Hepatocyte (in vitro differentiated cells): Measurements from ENCODE around the gene FNDC3B. TPM values are rescaled to one million over a fixed set of nuclear protein-coding genes. Genes with fewer than 3 reads are reported as not detected.

ENCODE experiments used
- DNase-seq: peaks from one replicate; pipeline ENCODE4 v3.0.0-alpha.2; 2016; ENCODE audit warnings: low spot score
- H2AFZ ChIP-seq: fragments of 200-600 bp; sonication (generic); 2 replicates; pipeline ENCODE4 v1.6.0; 2016; ENCODE audit warnings: antibody characterized with exemption, mild to moderate bottlenecking
- H3K27ac ChIP-seq: fragments of 200-600 bp; sonication (generic); 2 replicates; pipeline ENCODE4 v1.5.1; 2016; ENCODE audit warnings: mild to moderate bottlenecking
- H3K27me3 ChIP-seq: fragments of 200-600 bp; sonication (generic); 2 replicates; pipeline ENCODE4 v1.6.1; 2016
- H3K36me3 ChIP-seq: fragments of 200-600 bp; sonication (generic); replicated peaks from 2 replicates; pipeline ENCODE4 v1.5.1; 2016; ENCODE audit warnings: low read depth; ENCODE audit not compliant: insufficient read depth
- H3K4me1 ChIP-seq: fragments of 200-600 bp; sonication (generic); 2 replicates; pipeline ENCODE4 v1.5.1; 2016; ENCODE audit warnings: mild to moderate bottlenecking, moderate library complexity; ENCODE audit not compliant: insufficient read depth
- H3K4me2 ChIP-seq: fragments of 200-600 bp; sonication (generic); 2 replicates; pipeline ENCODE4 v1.6.0; 2016
- H3K4me3 ChIP-seq: fragments of 200-600 bp; sonication (generic); 2 replicates; pipeline ENCODE4 v1.5.1; 2016; ENCODE audit warnings: mild to moderate bottlenecking
- H3K79me2 ChIP-seq: fragments of 200-600 bp; sonication (generic); 2 replicates; pipeline ENCODE4 v1.6.0; 2017; ENCODE audit warnings: mild to moderate bottlenecking
- H3K9me2 ChIP-seq: fragments of 200-600 bp; sonication (generic); replicated peaks from 2 replicates; pipeline ENCODE4 v1.6.0; 2017; ENCODE audit warnings: mild to moderate bottlenecking; ENCODE audit not compliant: insufficient read depth
- H3K9me3 ChIP-seq: fragments of 200-600 bp; sonication (generic); 2 replicates; pipeline ENCODE4 v1.5.1; 2016; ENCODE audit warnings: low read depth, mild to moderate bottlenecking
- H4K20me1 ChIP-seq: fragments of 200-600 bp; sonication (generic); 2 replicates; pipeline ENCODE4 v1.6.0; 2016; ENCODE audit warnings: mild to moderate bottlenecking; ENCODE audit not compliant: insufficient read depth, poor library complexity, severe bottlenecking
- EZH2 ChIP-seq: fragments of 200-600 bp; sonication (generic); IDR thresholded peaks from 2 replicates; pipeline ENCODE4 v1.6.1; 2016; ENCODE audit warnings: antibody characterized with exemption, mild to moderate bottlenecking, borderline replicate concordance
- EZH2phosphoT487 ChIP-seq: fragments of 200-600 bp; sonication (generic); IDR thresholded peaks from one replicate; pipeline ENCODE4 v1.6.1; 2018; ENCODE audit warnings: antibody characterized with exemption, mild to moderate bottlenecking, low read depth, moderate library complexity; ENCODE audit not compliant: unreplicated experiment, severe bottlenecking
- WGBS: methylation state at CpG from one replicate; pipeline ENCODE4 v1.1.6; 2016; ENCODE audit warnings: low lambda C conversion rate; ENCODE audit errors: missing lambda C conversion rate; 5-methylcytosine and 5-hydroxymethylcytosine counted together
- polyA plus RNA-seq: library from polyadenylated mRNA; unstranded; fragments of >200 nt; fragmentation: Nextera tagmentation; extraction: Ambion mirVana; gene quantifications from 2 replicates; pipeline ENCODE4 v1.2.1, GENCODE V29; 2016
- total RNA-seq: library from RNA; depleted of rRNA; stranded (reverse); fragments of >200 nt; gene quantifications from 2 replicates; pipeline ENCODE4 v1.2.3, GENCODE V29; 2014
- TF ChIP-seq, protein P1 (sequence below): fragments of 200-600 bp; sonication (generic); IDR thresholded peaks from 2 replicates; pipeline ENCODE4 v1.5.1; 2016; ENCODE audit warnings: antibody characterized with exemption, mild to moderate bottlenecking; ENCODE audit not compliant: poor library complexity

The FNDC3B gene
- total and polyA plus RNA-seq, 2 experiments from 2014 or later: 61.2 to 113 TPM

DNA sequence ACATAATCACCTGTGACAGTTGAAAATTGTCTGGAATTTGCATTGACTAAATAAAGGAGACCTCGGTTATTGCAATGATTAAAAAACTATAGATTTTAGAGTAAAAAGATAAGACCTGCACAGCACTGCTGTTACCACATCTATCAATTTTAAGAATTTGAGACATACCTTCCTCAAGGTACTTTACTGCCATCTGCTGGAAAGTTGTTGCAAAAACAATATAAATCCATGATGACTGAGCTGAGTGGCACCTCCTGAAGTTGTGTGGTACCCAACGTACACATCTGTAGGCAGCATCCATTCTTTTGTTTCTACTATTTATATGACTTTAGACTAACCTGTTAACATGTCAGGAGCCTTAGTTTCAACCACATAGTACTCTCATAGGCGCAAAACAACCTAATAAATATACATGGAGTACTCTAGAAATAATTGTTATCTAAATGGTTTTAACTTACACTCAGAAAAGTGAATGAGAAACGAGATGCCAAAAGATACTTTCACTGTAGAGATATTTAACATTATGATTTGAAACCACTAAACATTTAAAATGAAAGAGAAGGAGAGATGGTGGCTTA lies 302.2 kb downstream of the FNDC3B start:
- Histone ChIP-seq H3K4me3 (no peak overlapping the region), H2AFZ (no peak overlapping the region), H4K20me1 (no peaks in the 10 kb centered on the region), H3K27me3 (no peaks in the 10 kb centered on the region), H3K36me3 (no peaks in the 10 kb centered on the region), H3K9me2 (no peaks in the 10 kb centered on the region), H3K79me2 (peaks cover 3% of the 10 kb centered on the region), H3K27ac (no peak overlapping the region), H3K9me3 (no peaks in the 10 kb centered on the region), H3K4me1 (no peaks in the 10 kb centered on the region), H3K4me2 (no peak overlapping the region)
- TF ChIP-seq EZH2: no peak
- TF ChIP-seq, protein P1, sequence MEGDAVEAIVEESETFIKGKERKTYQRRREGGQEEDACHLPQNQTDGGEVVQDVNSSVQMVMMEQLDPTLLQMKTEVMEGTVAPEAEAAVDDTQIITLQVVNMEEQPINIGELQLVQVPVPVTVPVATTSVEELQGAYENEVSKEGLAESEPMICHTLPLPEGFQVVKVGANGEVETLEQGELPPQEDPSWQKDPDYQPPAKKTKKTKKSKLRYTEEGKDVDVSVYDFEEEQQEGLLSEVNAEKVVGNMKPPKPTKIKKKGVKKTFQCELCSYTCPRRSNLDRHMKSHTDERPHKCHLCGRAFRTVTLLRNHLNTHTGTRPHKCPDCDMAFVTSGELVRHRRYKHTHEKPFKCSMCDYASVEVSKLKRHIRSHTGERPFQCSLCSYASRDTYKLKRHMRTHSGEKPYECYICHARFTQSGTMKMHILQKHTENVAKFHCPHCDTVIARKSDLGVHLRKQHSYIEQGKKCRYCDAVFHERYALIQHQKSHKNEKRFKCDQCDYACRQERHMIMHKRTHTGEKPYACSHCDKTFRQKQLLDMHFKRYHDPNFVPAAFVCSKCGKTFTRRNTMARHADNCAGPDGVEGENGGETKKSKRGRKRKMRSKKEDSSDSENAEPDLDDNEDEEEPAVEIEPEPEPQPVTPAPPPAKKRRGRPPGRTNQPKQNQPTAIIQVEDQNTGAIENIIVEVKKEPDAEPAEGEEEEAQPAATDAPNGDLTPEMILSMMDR: peak; percentile 62
- no peak for TF ChIP-seq EZH2phosphoT487
- 57% methylated on average over 4 of the region's 4 CpGs for WGBS
- peak; percentile 76 for DNase-seq

DNA sequence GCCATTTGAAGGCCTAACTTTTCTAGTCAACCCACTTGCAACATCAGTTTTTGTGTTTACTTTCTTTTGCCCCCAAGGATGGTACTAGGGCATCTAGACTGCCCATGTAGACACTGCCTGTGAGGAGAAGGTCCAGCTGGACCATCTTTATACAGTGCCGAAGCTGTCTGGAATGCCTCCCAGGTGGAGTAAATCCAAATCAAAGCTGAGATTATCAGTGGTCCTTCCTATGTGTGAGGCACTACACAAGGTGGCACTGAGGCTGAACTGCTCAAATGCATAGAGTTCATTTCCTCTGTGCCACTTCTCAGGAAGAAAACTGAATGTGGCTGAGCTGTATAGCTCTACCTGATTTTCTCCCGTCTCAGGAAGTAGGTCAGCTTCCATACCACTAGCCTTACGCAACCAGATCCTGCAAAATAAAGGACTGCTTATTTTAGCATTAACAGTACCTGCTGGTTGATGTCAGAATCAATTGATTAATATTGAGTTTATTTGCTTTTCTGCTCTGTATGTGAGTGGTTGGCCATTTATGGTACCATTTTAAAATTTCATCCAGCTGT lies 302.8 kb downstream of the FNDC3B start:
- H3K4me1 ChIP-seq: no peaks in the 10 kb centered on the region
- no peaks in the 10 kb centered on the region for H3K27me3 ChIP-seq
- TF ChIP-seq EZH2: no peak
- TF ChIP-seq, protein P1: no peak
- no peak for TF ChIP-seq EZH2phosphoT487
- H4K20me1 ChIP-seq: no peaks in the 10 kb centered on the region
- no peak overlapping the region for H3K4me3 ChIP-seq
- 94% methylated on average over 3 of the region's 3 CpGs for WGBS
- no peaks in the 10 kb centered on the region for H3K36me3 ChIP-seq
- no peaks in the 10 kb centered on the region for H3K9me2 ChIP-seq
- H2AFZ ChIP-seq: no peak overlapping the region
- no peak for DNase-seq
- H3K4me2 ChIP-seq: no peak overlapping the region
- no peaks in the 10 kb centered on the region for H3K9me3 ChIP-seq
- no peak overlapping the region for H3K27ac ChIP-seq
- H3K79me2 ChIP-seq: peaks cover 3% of the 10 kb centered on the region

DNA sequence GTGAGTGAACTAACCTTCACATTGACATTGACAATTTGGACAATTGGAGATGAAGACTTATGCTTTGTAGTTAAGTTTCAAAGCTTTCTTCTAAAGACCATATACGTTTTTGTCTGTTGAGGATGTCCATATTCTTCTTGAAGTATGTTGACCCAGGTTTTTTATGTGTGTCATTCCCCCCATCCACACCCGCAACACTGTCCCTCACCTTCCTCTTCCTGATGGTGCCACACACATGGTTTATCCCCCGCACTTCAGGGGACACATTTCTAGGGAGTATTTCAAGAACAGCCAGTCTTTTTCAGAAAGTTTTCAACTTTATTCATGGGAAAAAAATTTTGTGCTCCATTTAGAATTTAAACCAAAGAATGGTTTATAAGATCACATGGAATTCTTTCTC lies 303.7 kb downstream of the FNDC3B start:
- no peaks in the 10 kb centered on the region for H3K9me2 ChIP-seq
- no peaks in the 10 kb centered on the region for H3K4me1 ChIP-seq
- H3K27ac ChIP-seq: no peak overlapping the region
- H2AFZ ChIP-seq: no peak overlapping the region
- DNase-seq: no peak
- no peaks in the 10 kb centered on the region for H3K27me3 ChIP-seq
- 90% methylated on average over 3 of the region's 3 CpGs for WGBS
- H3K79me2 ChIP-seq: peaks cover 3% of the 10 kb centered on the region
- H4K20me1 ChIP-seq: no peaks in the 10 kb centered on the region
- H3K4me3 ChIP-seq: no peak overlapping the region
- TF ChIP-seq, protein P1: no peak
- no peak for TF ChIP-seq EZH2
- no peak for TF ChIP-seq EZH2phosphoT487
- no peak overlapping the region for H3K4me2 ChIP-seq
- no peaks in the 10 kb centered on the region for H3K36me3 ChIP-seq
- no peaks in the 10 kb centered on the region for H3K9me3 ChIP-seq
